A549 (cell line): ENCODE results near the gene PCNX2. TPM values are rescaled to one million over a fixed set of nuclear protein-coding genes. Genes with fewer than 3 reads are reported as not detected.

ENCODE experiments used
- ATAC-seq, 2 experiments: fragments of 200-7000 bp in 1 of 2; fragments of >200 bp in 1 of 2; cut with Nextera tagmentation in 1 of 2; cut with Tn5 transposase in 1 of 2; 3 replicates each; pipeline versions ENCODE4 v1.8.0 to v1.9.1; 2018 to 2020; ENCODE audit warnings: mild to moderate bottlenecking in 1 of 2, moderate library complexity in 1 of 2
- CTCF ChIA-PET: fragments of 300-600 bp; sonication (Branson Sonifier 250); formaldehyde crosslinking; extraction: SDS; loops from one replicate; lab custom pipeline; 2021; ENCODE audit warnings: antibody characterized with exemption, inconsistent platforms; lab: Yijun Ruan, JAX
- POLR2A ChIA-PET: fragments of 350-600 bp; formaldehyde crosslinking; extraction: SDS; loops from one replicate; lab custom pipeline; 2021; ENCODE audit warnings: antibody characterized with exemption, inconsistent platforms; lab: Yijun Ruan, JAX
- DNase-seq, 2 experiments: peaks; one replicate each; pipeline versions ENCODE4 v3.0.0 to v3.0.0-alpha.2; 2011 to 2016; ENCODE audit warnings: low read depth in 1 of 2, low spot score in 1 of 2
- FAIRE-seq: peaks from 2 replicates; lab custom pipeline; 2011; peaks lifted over from hg19 to GRCh38; lab: Jason Lieb, UNC
- H3K27ac ChIP-seq, 2 experiments: fragments of >200 bp; sonication (Bioruptor Twin); formaldehyde crosslinking; 3 replicates each; pipeline ENCODE4 v1.5.1; 2016 to 2017
- H3K4me1 ChIP-seq: fragments of >200 bp; sonication (Bioruptor Twin); formaldehyde crosslinking; 3 replicates; pipeline ENCODE4 v1.6.1; 2016
- H3K4me2 ChIP-seq: fragments of >200 bp; sonication (Bioruptor Twin); formaldehyde crosslinking; 3 replicates; pipeline ENCODE4 v1.6.1; 2016
- H3K4me3 ChIP-seq: fragments of >200 bp; sonication (Bioruptor Twin); formaldehyde crosslinking; 3 replicates; pipeline ENCODE4 v1.5.1; 2016
- H3K9me3 ChIP-seq: fragments of >200 bp; sonication (Bioruptor Twin); formaldehyde crosslinking; 3 replicates; pipeline ENCODE4 v1.6.1; 2016
- BHLHE40 ChIP-seq: IDR thresholded peaks from 2 replicates; pipeline ENCODE4 v1.6.1; 2012; ENCODE audit warnings: low read depth, low read length, inconsistent platforms
- CBX2 ChIP-seq: fragments of 200-600 bp; sonication (generic); IDR thresholded peaks from 2 replicates; pipeline ENCODE4 v1.6.1; 2016; ENCODE audit warnings: low read depth, mild to moderate bottlenecking, borderline replicate concordance
- CEBPB ChIP-seq, 2 experiments: fragments of >200 bp in 1 of 2; sonication (Bioruptor Twin) in 1 of 2; formaldehyde crosslinking in 1 of 2; IDR thresholded peaks; 2 replicates each; pipeline ENCODE4 v1.6.1; 2012 to 2016
- CHD4 ChIP-seq: fragments of 200-600 bp; sonication (generic); IDR thresholded peaks from 2 replicates; pipeline ENCODE4 v1.6.1; 2016; ENCODE audit warnings: antibody characterized with exemption, mild to moderate bottlenecking, borderline replicate concordance
- EHMT2 ChIP-seq: fragments of 200-600 bp; sonication (generic); IDR thresholded peaks from 2 replicates; pipeline ENCODE4 v1.6.1; 2016; ENCODE audit warnings: antibody characterized with exemption, low read depth, mild to moderate bottlenecking, moderate library complexity
- FOSB ChIP-seq: fragments of 250-450 bp; sonication (Bioruptor Pico); IDR thresholded peaks from 2 replicates; pipeline ENCODE4 v1.5.0; 2020; ENCODE audit warnings: mild to moderate bottlenecking, moderate library complexity
- FOSL2 ChIP-seq, 2 experiments: fragments of 450-650 bp in 1 of 2; fragments of >200 bp in 1 of 2; sonication (Bioruptor Twin) in 1 of 2; formaldehyde crosslinking; IDR thresholded peaks; 2 replicates each; pipeline versions ENCODE4 v1.5.0 to v1.6.1; 2016 to 2020; ENCODE audit warnings: mild to moderate bottlenecking in 1 of 2, moderate library complexity in 1 of 2
- GATA3 ChIP-seq: IDR thresholded peaks from 2 replicates; pipeline ENCODE4 v1.6.1; 2012; ENCODE audit warnings: borderline replicate concordance
- HEYL ChIP-seq: fragments of 250-450 bp; sonication (Bioruptor Pico); IDR thresholded peaks from 2 replicates; pipeline ENCODE4 v1.8.0; 2021; ENCODE audit warnings: mild to moderate bottlenecking, moderate library complexity
- HOXA7 ChIP-seq: fragments of 250-450 bp; sonication (Bioruptor Pico); IDR thresholded peaks from 2 replicates; pipeline ENCODE4 v1.5.0; 2020; ENCODE audit warnings: mild to moderate bottlenecking, moderate library complexity
- JUN ChIP-seq, 2 experiments: fragments of >200 bp; sonication (Bioruptor Twin); formaldehyde crosslinking; IDR thresholded peaks; 2 replicates in 1 of 2; 3 replicates in 1 of 2; pipeline ENCODE4 v1.6.1; 2016 to 2017
- JUNB ChIP-seq: fragments of >200 bp; sonication (Bioruptor Twin); formaldehyde crosslinking; IDR thresholded peaks from 2 replicates; pipeline ENCODE4 v1.6.1; 2016
- KDM5A ChIP-seq: fragments of 200-600 bp; sonication (generic); IDR thresholded peaks from 2 replicates; pipeline ENCODE4 v1.6.1; 2016; ENCODE audit warnings: antibody characterized with exemption, mild to moderate bottlenecking
- MAFK ChIP-seq: fragments of 450-650 bp; IDR thresholded peaks from 2 replicates; pipeline ENCODE4 v1.6.1; 2014; ENCODE audit not compliant: partially characterized antibody
- MAZ ChIP-seq: fragments of 150-350 bp; IDR thresholded peaks from 2 replicates; pipeline ENCODE4 v1.6.1; 2014; ENCODE audit warnings: antibody characterized with exemption, low read depth, low read length, borderline replicate concordance
- NFE2L2 ChIP-seq: fragments of 150-350 bp; conservative IDR thresholded peaks from 2 replicates; pipeline ENCODE4 v1.6.1; 2014; ENCODE audit warnings: low read length
- NR3C1 ChIP-seq: fragments of >200 bp; sonication (Bioruptor Twin); formaldehyde crosslinking; IDR thresholded peaks from 3 replicates; pipeline ENCODE4 v1.6.1; 2017
- POLR2AphosphoS2 ChIP-seq: conservative IDR thresholded peaks from 2 replicates; pipeline ENCODE4 v1.6.1; 2012; ENCODE audit warnings: low read length, improper control_type of control experiment, inconsistent platforms
- RARB ChIP-seq: fragments of 250-450 bp; sonication (Bioruptor Pico); IDR thresholded peaks from 2 replicates; pipeline ENCODE4 v1.8.0; 2021; ENCODE audit warnings: mild to moderate bottlenecking, moderate library complexity
- RCOR1 ChIP-seq: fragments of 150-350 bp; IDR thresholded peaks from 2 replicates; pipeline ENCODE4 v1.6.1; 2014; ENCODE audit warnings: antibody characterized with exemption, low read length, low read depth
- RNF2 ChIP-seq: fragments of 200-600 bp; sonication (generic); IDR thresholded peaks from 2 replicates; pipeline ENCODE4 v1.6.1; 2016; ENCODE audit warnings: low read depth, mild to moderate bottlenecking, antibody characterized with exemption, moderate library complexity, borderline replicate concordance
- TFCP2L1 ChIP-seq: fragments of 250-450 bp; sonication (Bioruptor Pico); IDR thresholded peaks from 2 replicates; pipeline ENCODE4 v1.5.0; 2021; ENCODE audit warnings: mild to moderate bottlenecking
- ZC3H11A ChIP-seq: fragments of 450-650 bp; IDR thresholded peaks from 2 replicates; pipeline ENCODE4 v1.6.1; 2014; ENCODE audit warnings: antibody characterized with exemption, mild to moderate bottlenecking
- ZFP36 ChIP-seq: fragments of 450-650 bp; IDR thresholded peaks from 2 replicates; pipeline ENCODE4 v1.6.1; 2014; ENCODE audit warnings: borderline replicate concordance; ENCODE audit not compliant: partially characterized antibody
- WGBS: methylation state at CpG from one replicate; pipeline ENCODE4 v1.1.6; 2017; ENCODE audit errors: missing lambda C conversion rate; 5-methylcytosine and 5-hydroxymethylcytosine counted together
- polyA plus RNA-seq, 4 experiments: library from polyadenylated mRNA; depleted of rRNA in 3 of 4; stranded (reverse); fragments of >200 nt; fragmentation: RNase III in 1 of 4; extraction: RNeasy Plus Mini Kit Qiagen cat#74134 plus additional on column Dnase treatment in 1 of 4; gene quantifications; 2 replicates in 3 of 4; 3 replicates in 1 of 4; pipeline ENCODE4 v1.2.3, GENCODE V29; 2011 to 2017
- TF ChIP-seq, protein P1 (sequence below): fragments of >200 bp; sonication (Bioruptor Twin); formaldehyde crosslinking; IDR thresholded peaks from 2 replicates; pipeline ENCODE4 v1.6.1; 2016
- TF ChIP-seq, protein P2 (sequence below): IDR thresholded peaks from 2 replicates; pipeline ENCODE4 v1.6.1; 2012; ENCODE audit warnings: low read depth, borderline replicate concordance
- TF ChIP-seq, protein P3 (sequence below): fragments of 450-650 bp; IDR thresholded peaks from 2 replicates; pipeline ENCODE4 v1.6.1; 2014; ENCODE audit warnings: antibody characterized with exemption
- TF ChIP-seq, protein P4 (sequence below): fragments of 200-600 bp; sonication (generic); IDR thresholded peaks from 2 replicates; pipeline ENCODE4 v1.6.1; 2016; ENCODE audit warnings: antibody characterized with exemption, mild to moderate bottlenecking, moderate library complexity
- TF ChIP-seq, protein P5 (sequence below): fragments of >200 bp; sonication (Bioruptor Twin); formaldehyde crosslinking; IDR thresholded peaks from 3 replicates; pipeline ENCODE4 v1.6.1; 2016

The PCNX2 gene
- polyA plus RNA-seq, 2 of the 4 experiments (the other 2 are of a cell fraction), result 8.8 to 27.2 TPM

DNA sequence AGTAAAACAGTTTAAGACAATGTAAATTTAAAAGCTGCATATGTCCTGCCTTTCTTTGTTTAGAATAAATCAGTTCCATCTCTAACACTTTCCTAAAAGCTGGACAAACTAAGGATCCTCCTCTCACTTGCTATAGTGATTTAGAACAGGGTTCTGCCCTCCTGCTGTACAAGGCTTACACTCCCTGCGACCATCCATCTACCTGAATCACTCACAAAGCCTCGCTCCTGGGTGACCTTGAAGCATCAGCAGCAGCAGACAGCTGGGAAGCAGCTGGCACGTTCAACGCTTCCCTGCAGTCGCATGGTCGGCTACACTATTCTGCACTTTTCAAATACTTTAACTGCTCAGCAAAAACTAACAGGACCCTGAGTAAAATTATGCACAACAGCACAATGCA lies 217.1 kb downstream of the PCNX2 start (continued):
- no peak for TF ChIP-seq KDM5A
- TF ChIP-seq JUN (IDR thresholded peaks at IDR 0.05), result no peak

DNA sequence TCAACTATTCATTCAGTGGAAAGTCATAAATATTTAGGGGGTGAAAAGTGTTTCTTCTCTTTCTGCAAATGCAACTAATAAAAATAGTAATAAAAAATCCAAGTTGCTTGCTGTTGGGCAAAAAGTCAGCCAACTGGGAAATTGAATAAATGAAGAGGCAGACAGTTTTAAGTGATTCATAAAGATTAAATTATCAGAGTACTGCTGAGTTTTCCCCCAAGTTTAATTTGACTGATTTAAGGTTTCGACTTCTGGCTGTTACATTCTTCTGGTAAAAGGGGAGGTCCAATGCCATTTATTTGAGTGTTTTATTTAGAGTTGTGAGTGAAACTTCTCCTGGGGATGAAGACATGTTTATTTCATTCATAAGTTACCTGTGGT lies 219.6 kb downstream of the PCNX2 start:
- H3K9me3 ChIP-seq, result peaks cover 12% of the 10 kb centered on the region
- H3K27ac ChIP-seq, result peak overlapping the region; percentile 34 to 68; a peak in 5 of 6 replicates
- ChIA-PET CTCF (interaction anchor here (1.2 kb wide), 1 partner anchor 23 kb away, joined by 3 read pairs; no protein-coding TSS in a partner anchor), POLR2A (no interaction called here)
- no peak for DNase-seq
- H3K4me1 ChIP-seq, result peaks cover 27% of the 10 kb centered on the region
- no peak for ATAC-seq
- H3K4me2 ChIP-seq, result peak overlapping the region; percentile 52; the same call in 2 of the 3 replicates
- no peak overlapping the region for H3K4me3 ChIP-seq
- no peak for TF ChIP-seq MAFK
- no peak for TF ChIP-seq EHMT2
- no peak for TF ChIP-seq FOSL2 (IDR thresholded peaks at IDR 0.05)
- TF ChIP-seq FOSL2 (CRISPR knock-in tag; IDR thresholded peaks at IDR 0.05), result no peak
- TF ChIP-seq, protein P1, sequence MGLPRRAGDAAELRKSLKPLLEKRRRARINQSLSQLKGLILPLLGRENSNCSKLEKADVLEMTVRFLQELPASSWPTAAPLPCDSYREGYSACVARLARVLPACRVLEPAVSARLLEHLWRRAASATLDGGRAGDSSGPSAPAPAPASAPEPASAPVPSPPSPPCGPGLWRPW, result no peak
- no peak for TF ChIP-seq JUNB
- no peak for TF ChIP-seq NFE2L2
- TF ChIP-seq, protein P2, sequence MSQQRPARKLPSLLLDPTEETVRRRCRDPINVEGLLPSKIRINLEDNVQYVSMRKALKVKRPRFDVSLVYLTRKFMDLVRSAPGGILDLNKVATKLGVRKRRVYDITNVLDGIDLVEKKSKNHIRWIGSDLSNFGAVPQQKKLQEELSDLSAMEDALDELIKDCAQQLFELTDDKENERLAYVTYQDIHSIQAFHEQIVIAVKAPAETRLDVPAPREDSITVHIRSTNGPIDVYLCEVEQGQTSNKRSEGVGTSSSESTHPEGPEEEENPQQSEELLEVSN, result no peak
- no peak for TF ChIP-seq NR3C1
- no peak for TF ChIP-seq CHD4
- TF ChIP-seq CBX2, result no peak
- TF ChIP-seq FOSB, result no peak
- no peak for TF ChIP-seq POLR2AphosphoS2
- TF ChIP-seq TFCP2L1 (CRISPR knock-in tag), result no peak
- TF ChIP-seq, protein P3, sequence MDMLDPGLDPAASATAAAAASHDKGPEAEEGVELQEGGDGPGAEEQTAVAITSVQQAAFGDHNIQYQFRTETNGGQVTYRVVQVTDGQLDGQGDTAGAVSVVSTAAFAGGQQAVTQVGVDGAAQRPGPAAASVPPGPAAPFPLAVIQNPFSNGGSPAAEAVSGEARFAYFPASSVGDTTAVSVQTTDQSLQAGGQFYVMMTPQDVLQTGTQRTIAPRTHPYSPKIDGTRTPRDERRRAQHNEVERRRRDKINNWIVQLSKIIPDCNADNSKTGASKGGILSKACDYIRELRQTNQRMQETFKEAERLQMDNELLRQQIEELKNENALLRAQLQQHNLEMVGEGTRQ, result no peak
- TF ChIP-seq, protein P4, sequence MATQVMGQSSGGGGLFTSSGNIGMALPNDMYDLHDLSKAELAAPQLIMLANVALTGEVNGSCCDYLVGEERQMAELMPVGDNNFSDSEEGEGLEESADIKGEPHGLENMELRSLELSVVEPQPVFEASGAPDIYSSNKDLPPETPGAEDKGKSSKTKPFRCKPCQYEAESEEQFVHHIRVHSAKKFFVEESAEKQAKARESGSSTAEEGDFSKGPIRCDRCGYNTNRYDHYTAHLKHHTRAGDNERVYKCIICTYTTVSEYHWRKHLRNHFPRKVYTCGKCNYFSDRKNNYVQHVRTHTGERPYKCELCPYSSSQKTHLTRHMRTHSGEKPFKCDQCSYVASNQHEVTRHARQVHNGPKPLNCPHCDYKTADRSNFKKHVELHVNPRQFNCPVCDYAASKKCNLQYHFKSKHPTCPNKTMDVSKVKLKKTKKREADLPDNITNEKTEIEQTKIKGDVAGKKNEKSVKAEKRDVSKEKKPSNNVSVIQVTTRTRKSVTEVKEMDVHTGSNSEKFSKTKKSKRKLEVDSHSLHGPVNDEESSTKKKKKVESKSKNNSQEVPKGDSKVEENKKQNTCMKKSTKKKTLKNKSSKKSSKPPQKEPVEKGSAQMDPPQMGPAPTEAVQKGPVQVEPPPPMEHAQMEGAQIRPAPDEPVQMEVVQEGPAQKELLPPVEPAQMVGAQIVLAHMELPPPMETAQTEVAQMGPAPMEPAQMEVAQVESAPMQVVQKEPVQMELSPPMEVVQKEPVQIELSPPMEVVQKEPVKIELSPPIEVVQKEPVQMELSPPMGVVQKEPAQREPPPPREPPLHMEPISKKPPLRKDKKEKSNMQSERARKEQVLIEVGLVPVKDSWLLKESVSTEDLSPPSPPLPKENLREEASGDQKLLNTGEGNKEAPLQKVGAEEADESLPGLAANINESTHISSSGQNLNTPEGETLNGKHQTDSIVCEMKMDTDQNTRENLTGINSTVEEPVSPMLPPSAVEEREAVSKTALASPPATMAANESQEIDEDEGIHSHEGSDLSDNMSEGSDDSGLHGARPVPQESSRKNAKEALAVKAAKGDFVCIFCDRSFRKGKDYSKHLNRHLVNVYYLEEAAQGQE, result no peak
- TF ChIP-seq HEYL (CRISPR knock-in tag), result no peak
- no peak for FAIRE-seq
- WGBS, result 84% methylated on average over 1 of the region's 1 CpG

DNA sequence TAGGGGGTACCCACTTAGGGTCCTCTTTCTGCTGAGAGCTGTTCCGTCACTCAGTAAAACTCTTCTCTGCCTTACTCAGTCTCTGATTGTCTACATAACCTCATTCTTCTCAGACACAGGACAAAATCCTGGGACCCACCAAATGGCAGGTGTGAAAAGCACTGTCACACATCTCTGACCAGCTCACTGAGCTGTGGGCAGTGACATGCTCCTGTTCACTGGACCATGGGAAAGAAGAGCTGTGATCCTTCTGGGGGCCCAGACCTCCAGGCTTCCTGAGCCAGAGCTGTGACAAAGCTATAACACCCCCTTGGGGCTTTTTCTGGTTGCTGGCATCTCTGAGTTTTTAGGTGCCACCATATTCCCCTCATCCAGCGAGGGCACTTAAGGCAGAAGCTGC lies 229.4 kb downstream of the PCNX2 start:
- ChIA-PET CTCF (no interaction called here), POLR2A (no interaction called here)
- Histone ChIP-seq H3K9me3 (no peaks in the 10 kb centered on the region; the same call in 2 of the 3 replicates), H3K4me3 (no peak overlapping the region), H3K4me2 (no peak overlapping the region), H3K4me1 (peaks cover 5% of the 10 kb centered on the region; the same call in 1 of the 3 replicates), H3K27ac (peak overlapping the region in 1 of 2 experiments; percentile 18; a peak in 1 of 6 replicates)
- FAIRE-seq (no peak), ATAC-seq (no peak), DNase-seq (no peak)
- 88% methylated on average over 2 of the region's 2 CpGs for WGBS
- no peak for TF ChIP-seq EHMT2
- TF ChIP-seq HOXA7, result no peak
- TF ChIP-seq, protein P5, sequence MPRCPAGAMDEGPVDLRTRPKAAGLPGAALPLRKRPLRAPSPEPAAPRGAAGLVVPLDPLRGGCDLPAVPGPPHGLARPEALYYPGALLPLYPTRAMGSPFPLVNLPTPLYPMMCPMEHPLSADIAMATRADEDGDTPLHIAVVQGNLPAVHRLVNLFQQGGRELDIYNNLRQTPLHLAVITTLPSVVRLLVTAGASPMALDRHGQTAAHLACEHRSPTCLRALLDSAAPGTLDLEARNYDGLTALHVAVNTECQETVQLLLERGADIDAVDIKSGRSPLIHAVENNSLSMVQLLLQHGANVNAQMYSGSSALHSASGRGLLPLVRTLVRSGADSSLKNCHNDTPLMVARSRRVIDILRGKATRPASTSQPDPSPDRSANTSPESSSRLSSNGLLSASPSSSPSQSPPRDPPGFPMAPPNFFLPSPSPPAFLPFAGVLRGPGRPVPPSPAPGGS, result no peak
- TF ChIP-seq CEBPB (IDR thresholded peaks at IDR 0.05), result no peak
- TF ChIP-seq RCOR1, result no peak
- TF ChIP-seq KDM5A, result no peak
- no peak for TF ChIP-seq MAZ
- TF ChIP-seq, protein P1, result no peak
- no peak for TF ChIP-seq GATA3
- no peak for TF ChIP-seq ZFP36
- TF ChIP-seq MAFK, result no peak
- TF ChIP-seq HEYL (CRISPR knock-in tag), result no peak
- TF ChIP-seq RARB (CRISPR knock-in tag), result no peak
- TF ChIP-seq RNF2, result no peak
- TF ChIP-seq ZC3H11A, result no peak
- no peak for TF ChIP-seq BHLHE40
